HG02610 (cell line): ENCODE results near the gene ZNF490.
"Not testable (repeated sequence)": the region's sequence is repeated elsewhere in the genome, so short reads cannot be mapped to it uniquely, and the experiment has no call there.

ENCODE experiments used
- ATAC-seq: cut with Tn5 transposase; IDR thresholded peaks from one replicate; pipeline ENCODE4 v1.9.1; 2021; ENCODE audit warnings: mild to moderate bottlenecking, moderate library complexity; ENCODE audit not compliant: unreplicated experiment

ZNF490 gene

GRCh38 chr19:12610540-12611360, at the start of gene ZNF490, which contains the start of gene ZNF791:
Gene ZNF490, minus strand, starts transcription at chr19:12610813. Its CDS starts 133 bp downstream, at chr19:12610680.
Gene ZNF791, plus strand, starts transcription at chr19:12610920. Its CDS starts 160 bp downstream, at chr19:12611080.
- ATAC-seq = peak; percentile 72

DNA sequence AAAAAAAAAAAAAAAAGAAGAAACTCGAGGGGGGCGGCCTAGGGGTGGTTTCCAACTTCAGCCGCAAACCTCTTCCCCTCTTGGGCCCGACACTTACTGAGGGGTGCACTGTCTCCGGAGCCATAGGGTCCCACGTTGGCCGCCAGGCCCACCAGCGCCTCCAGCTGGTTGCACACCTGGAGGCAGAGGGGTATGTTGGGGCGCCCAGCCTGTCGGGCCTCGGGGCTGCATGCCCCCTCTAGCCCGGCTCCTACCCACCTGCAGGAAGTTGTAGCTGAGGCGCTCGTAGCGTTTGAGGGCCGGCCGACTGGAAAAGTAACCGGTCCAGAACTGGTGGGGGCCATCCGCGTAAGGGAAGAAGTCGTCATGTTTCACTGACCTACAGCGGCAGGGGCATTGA, 47.4 kb upstream of the ZNF490 start:
- no peak for ATAC-seq

- no peak for ATAC-seq
Observed at GRCh38 chr19:12656899-12657571, 46.4 kb upstream of the ZNF490 start.

DNA sequence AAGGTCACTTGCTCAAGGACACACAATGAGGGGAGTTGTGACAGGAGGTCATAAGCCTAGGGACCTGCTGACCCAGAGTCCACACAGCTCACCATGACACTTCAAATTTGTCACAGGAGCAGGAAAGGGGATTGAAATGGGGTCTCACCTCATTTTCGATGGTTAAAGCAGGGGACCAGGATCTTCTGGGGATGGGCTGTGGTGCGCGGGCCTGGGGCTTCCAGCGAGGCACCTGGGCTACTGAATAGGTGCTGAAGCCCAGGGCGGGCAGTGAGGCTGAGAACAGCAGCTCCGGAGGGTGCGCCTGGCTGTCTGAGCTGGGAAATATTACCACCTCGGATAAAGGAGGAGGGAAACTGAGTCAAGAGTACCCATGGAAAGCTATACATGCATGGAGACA, 44.9 kb upstream of the ZNF490 start:
- ATAC-seq = no peak

- ATAC-seq = no peak
Observed at GRCh38 chr19:12652219-12652618, 41.6 kb upstream of the ZNF490 start.

GRCh38 chr19:12649941-12650340, 39.3 kb upstream of the ZNF490 start:
- no peak for ATAC-seq

DNA sequence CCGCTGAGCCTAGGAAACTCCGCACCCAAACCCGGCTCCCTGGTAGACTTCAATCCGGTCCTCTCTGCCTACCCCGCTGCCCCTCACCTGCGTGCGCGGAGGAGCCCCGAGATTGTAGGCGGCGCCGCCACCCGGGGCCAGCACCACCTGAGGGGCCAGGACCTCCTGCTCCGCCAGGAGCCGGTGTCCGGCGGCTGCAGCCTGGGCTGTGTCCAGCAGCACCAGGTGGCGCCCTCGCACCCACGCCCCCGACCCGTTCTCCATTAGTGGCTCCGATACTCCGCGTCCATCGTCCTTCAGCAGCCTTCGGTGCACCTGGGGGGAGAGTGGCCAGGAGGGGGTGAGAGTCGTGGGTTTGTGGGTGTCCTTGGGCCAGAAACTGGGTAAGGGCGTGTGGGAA, 37.5 kb upstream of the ZNF490 start:
- ATAC-seq = no peak

- no peak for ATAC-seq
Observed at GRCh38 chr19:12647490-12648071, 37.0 kb upstream of the ZNF490 start.

GRCh38 chr19:12647047-12647446, 36.4 kb upstream of the ZNF490 start:
- no peak for ATAC-seq

DNA sequence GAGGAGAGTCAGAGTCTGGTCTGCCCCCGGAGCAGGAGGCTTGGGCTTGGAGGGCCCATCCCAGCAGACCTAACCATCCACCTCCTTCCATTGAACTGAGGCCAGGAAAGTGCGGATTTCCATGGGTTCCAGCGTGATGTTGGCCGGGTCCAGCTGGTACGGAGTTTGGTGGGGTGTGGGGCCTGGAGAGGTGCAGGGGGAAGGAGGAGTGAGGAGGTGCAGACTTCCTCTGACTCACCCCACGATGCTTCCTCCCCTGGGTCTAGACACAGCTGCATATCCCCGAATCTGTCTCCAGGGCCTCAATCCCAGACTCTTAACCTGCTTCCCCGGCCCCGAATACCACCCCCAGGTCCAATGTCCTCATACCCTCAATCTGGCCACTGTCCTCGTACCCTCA, 35.9 kb upstream of the ZNF490 start:
- ATAC-seq = no peak

GRCh38 chr19:12643716-12644115, 33.1 kb upstream of the ZNF490 start:
- ATAC-seq = not testable (repeated sequence)

DNA sequence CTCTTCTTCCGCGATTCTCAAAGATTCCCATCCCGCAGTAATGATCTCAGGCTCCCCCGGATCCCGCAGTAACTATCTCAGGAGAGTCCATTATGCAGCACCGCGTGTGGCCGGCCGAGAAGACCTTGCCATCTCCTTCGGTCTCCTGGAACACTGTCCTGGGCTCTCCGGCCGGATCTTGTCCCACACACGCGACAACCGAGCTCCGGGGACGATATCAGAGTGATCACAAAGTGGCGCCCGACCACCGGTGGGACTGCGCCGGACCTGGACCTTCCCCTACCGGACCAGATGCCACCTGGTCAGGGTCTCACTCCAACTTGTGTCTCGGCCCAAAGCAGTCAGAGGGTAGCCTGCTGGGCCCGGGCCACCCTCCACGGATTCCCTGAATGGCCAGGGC, 31.9 kb upstream of the ZNF490 start:
- no peak for ATAC-seq

DNA sequence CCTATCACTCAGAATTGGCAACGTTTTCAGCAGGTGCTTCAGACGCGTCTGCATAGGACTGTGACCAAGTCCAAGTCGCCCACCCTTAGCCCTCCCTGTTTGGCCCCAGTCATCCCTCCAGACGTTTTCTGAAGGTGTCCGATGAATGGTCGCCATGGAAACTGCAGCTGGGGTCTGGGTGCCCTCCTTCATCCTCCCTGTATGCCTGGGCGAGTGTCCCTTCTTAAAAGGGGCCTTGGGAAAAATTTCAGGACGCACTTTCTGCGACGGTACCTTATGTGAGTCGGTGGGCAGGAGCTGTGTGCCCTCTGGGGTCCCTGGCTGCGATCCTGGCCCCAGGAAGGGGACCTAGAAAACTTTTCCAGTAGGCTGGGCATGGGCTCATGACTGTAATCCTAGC, 30.8 kb upstream of the ZNF490 start:
- no peak for ATAC-seq

DNA sequence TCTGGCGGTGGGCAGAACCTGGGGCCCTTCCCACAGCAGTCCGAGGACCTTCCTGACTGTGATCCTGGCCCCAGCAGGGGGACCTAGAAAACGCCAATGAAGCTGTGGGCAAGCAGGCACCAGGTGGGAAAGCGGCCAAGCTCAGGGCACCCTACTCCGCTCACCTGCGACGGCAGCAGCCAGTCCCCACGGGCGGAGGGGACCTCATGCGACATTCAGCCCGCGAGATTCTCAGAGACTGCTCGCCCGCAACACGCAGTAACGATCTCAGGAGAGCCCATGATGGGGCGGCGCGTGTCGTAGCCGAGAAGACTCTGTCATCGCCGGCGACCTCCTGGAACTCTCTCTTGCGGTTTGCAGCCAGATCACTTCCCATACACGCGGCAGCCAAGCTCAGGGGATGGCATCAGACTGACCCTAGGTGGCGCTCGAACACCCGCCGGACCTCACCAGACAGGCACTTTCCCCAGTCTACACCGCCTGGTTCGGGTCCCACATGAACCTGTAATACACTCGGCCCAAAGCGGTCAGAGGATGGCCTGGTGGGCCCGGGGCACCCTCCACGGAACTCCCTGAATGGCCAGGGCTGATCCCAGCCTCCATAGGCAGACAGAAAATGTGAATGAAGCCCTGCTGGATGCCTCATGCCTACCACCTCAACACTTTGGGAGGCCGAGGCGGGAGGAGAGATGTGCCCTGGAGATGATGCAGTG, 29.4 kb upstream of the ZNF490 start:
- ATAC-seq = peak; percentile 55

- ATAC-seq = no peak
Observed at GRCh38 chr19:12638611-12639182, 28.1 kb upstream of the ZNF490 start.

DNA sequence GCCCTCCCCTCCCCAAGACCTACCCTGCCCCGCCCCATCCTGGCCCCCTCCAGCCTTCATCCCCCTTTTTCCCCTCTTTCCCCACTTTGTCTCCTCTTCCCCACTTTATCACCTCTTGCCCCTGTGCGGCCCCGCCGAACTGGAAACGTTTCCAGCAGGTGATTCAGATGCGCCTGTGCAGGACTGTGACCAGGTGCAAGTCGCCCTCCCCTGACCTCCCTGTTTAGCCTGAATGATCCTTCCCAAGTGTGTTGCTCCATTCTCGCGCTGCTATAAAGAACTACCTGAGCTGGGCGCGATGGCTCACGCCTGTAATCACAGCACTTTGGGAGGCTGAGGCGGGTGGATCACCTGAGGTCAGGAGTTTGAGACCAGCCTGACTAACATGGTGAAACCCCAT, 26.0 kb upstream of the ZNF490 start:
- no peak for ATAC-seq

DNA sequence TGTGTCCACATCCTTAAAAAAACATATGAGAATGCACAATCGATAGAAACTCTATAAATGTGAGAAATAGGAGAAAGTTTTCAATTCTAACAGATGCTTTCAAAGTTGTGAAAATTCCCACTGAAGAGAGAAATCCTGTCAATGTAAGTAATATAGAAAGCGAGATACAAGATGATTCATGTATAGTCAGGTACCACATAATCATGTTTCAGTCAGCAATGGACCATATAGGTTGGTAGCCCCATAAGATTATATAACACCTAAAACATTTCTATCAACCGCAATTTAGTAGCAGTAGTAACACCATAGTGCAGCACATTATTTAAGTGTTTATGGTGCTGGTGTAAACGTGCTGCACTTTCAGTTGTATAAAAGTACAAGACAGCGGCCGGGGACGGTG, 18.6 kb upstream of the ZNF490 start:
- no peak for ATAC-seq

GRCh38 chr19:12628040-12629022, 17.7 kb upstream of the ZNF490 start:
- no peak for ATAC-seq

GRCh38 chr19:12626958-12627357, 16.3 kb upstream of the ZNF490 start:
- no peak for ATAC-seq
